Left ventricle myocardium inferior (tissue), 1 donor: ENCODE data around the gene C7. TPM values are rescaled to one million over a fixed set of nuclear protein-coding genes. Genes with fewer than 3 reads are reported as not detected.
A peak's percentile ranks its signal among the peaks of the same experiment; 100 is the strongest.

Experiments
- DNase-seq: peaks from one replicate; pipeline ENCODE4 v3.0.0-alpha.2; 2020
- H3K27ac ChIP-seq: fragments of 200-600 bp; replicated peaks from 2 replicates; pipeline ENCODE4 v1.8.0; 2021
- H3K27me3 ChIP-seq: fragments of 200-600 bp; 2 replicates; pipeline ENCODE4 v1.8.0; 2021; ENCODE audit warnings: low read depth
- H3K36me3 ChIP-seq: fragments of 200-600 bp; 2 replicates; pipeline ENCODE4 v1.8.0; 2021
- H3K4me1 ChIP-seq: fragments of 200-600 bp; 2 replicates; pipeline ENCODE4 v1.8.0; 2021
- H3K4me3 ChIP-seq: fragments of 200-600 bp; 2 replicates; pipeline ENCODE4 v1.8.0; 2021; ENCODE audit warnings: mild to moderate bottlenecking, moderate library complexity
- H3K9me3 ChIP-seq: fragments of 200-600 bp; replicated peaks from 2 replicates; pipeline ENCODE4 v1.8.0; 2021
- CTCF ChIP-seq: fragments of 200-600 bp; IDR thresholded peaks from 2 replicates; pipeline ENCODE4 v1.8.0; 2021; ENCODE audit warnings: antibody characterized with exemption, mild to moderate bottlenecking, borderline replicate concordance
- intact Hi-C: fragments of 100-400 bp; cut with micrococcal nuclease; formaldehyde crosslinking; loops from one replicate; pipeline ENCODE4 v1.11.0; 2022
- total RNA-seq: library from RNA; stranded (reverse); fragmentation: NEBNext Ultra II Directional; extraction: Animal tissue kit (Norgen Biotek cat#: 25700); gene quantifications from one replicate; pipeline ENCODE4 v1.2.1, GENCODE V29; 2021
- donor health status: DM: no; HTN: yes; CAD: no; lungs with severe emphysema.

The C7 gene
- total RNA-seq, 1 donor from 2014 or later: 175 TPM

- Histone ChIP-seq H3K4me3 (peak overlapping the region; percentile 51), H3K27me3 (no peaks in the 10 kb centered on the region), H3K27ac (peak overlapping the region; percentile 47), H3K9me3 (no peaks in the 10 kb centered on the region), H3K36me3 (no peaks in the 10 kb centered on the region), H3K4me1 (peaks cover 45% of the 10 kb centered on the region)
- intact Hi-C loops: no loop called here
- DNase-seq: no peak
- TF ChIP-seq CTCF: no peak
Measured at GRCh38 chr5:40914835-40915234, 5.5 kb downstream of the C7 start.

DNA sequence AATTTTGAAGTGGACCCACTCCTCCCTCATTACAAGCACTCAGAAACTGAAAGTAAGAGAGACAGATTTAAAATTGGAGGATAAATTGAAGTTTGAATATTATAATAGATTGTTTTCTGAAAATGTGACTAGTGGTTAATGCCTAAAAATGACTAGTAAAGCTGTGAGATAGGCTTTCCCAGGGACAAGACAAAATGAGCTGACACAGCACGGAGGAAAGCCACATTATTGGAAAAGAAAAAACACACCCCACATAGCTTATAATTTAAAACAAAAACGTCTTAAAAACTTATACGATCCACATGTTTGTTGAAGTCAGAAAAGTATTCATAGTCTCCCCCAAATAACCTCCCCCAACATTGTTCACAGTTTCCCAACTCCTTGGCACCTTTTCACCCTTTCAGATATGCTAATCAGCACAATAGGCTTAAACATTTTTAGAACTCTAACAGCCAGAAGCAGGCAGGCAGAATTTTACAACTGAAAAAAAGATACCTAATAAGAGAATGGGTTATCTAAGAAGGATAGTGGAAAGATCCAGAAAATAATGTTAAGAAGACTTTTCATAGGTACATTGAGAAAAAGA, 6.1 kb downstream of the C7 start:
- no peaks in the 10 kb centered on the region for H3K36me3 ChIP-seq
- no peak for TF ChIP-seq CTCF
- H3K4me3 ChIP-seq: peak overlapping the region; percentile 51
- H3K27ac ChIP-seq: peak overlapping the region; percentile 47
- peaks cover 39% of the 10 kb centered on the region for H3K4me1 ChIP-seq
- no peaks in the 10 kb centered on the region for H3K9me3 ChIP-seq
- DNase-seq: no peak
- intact Hi-C loops: no loop called here
- no peaks in the 10 kb centered on the region for H3K27me3 ChIP-seq

DNA sequence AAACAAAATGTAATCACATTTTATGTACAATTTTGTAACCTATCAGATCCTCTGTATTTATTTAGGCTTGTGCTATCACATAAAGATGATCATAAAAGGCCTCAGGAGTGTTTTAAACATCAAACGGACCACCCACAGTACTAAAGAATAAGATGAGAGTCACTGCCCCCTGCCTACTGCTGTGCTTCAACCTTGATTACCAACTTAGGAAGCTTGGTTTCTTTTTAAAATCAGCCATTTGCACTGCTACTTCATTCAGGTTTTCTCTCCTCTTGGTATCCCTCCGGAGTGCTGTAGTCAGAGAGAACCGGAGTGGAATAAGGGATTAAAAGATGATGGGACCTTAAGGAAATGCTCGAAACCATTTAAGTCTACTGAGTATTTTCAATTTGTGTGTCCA, 6.9 kb downstream of the C7 start:
- peaks cover 34% of the 10 kb centered on the region for H3K4me1 ChIP-seq
- intact Hi-C loops: no loop called here
- no peak for DNase-seq
- no peaks in the 10 kb centered on the region for H3K9me3 ChIP-seq
- H3K27me3 ChIP-seq: no peaks in the 10 kb centered on the region
- H3K36me3 ChIP-seq: no peaks in the 10 kb centered on the region
- no peak for TF ChIP-seq CTCF
- H3K27ac ChIP-seq: no peak overlapping the region
- H3K4me3 ChIP-seq: peak overlapping the region; percentile 51

- no peak for TF ChIP-seq CTCF
- no peak overlapping the region for H3K4me3 ChIP-seq
- no peaks in the 10 kb centered on the region for H3K27me3 ChIP-seq
- H3K27ac ChIP-seq: no peak overlapping the region
- H3K9me3 ChIP-seq: peaks cover 39% of the 10 kb centered on the region
- peaks cover 22% of the 10 kb centered on the region for H3K36me3 ChIP-seq
- intact Hi-C loops: no loop called here
- no peak for DNase-seq
- no peaks in the 10 kb centered on the region for H3K4me1 ChIP-seq
Measured at GRCh38 chr5:40928886-40929448, 19.7 kb downstream of the C7 start.

DNA sequence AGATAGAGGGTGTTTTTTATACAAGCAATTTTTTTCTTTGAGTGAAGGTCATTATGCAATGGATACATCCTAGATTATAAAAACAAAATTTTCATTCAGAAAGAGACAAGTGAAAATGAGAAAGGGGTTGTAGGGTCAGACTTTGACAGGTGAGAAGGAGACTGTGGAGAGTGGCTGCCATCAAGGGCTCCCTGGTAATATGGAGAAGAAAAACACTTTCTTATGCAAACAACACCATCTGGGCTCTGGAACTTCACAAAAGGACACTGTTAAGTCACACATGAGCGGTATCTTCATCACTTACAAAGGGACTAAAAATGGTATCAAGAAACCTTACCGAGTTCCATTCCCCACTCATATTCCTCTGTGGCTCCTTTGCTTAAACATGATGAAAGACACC, 23.5 kb downstream of the C7 start:
- no peak for DNase-seq
- Histone ChIP-seq H3K4me1 (no peaks in the 10 kb centered on the region), H3K27me3 (no peaks in the 10 kb centered on the region), H3K27ac (no peak overlapping the region), H3K36me3 (peaks cover 6% of the 10 kb centered on the region), H3K9me3 (peaks cover 1% of the 10 kb centered on the region), H3K4me3 (no peak overlapping the region)
- intact Hi-C loops: no loop called here
- no peak for TF ChIP-seq CTCF
